GM23338 (cell line): ENCODE data around the gene ZDHHC3. TPM values are rescaled to one million over a fixed set of nuclear protein-coding genes. Genes with fewer than 3 reads are reported as not detected.

Experiments used
- ATAC-seq: fragments of 200-7000 bp; cut with Tn5 transposase; 3 replicates; pipeline ENCODE4 v1.9.1; 2020
- DNase-seq: peaks from one replicate; pipeline ENCODE4 v3.0.0-alpha.2; 2015; ENCODE audit warnings: low spot score
- H2AFZ ChIP-seq: fragments of 200-600 bp; sonication (generic); 2 replicates; pipeline ENCODE4 v1.8.0; 2016; ENCODE audit warnings: antibody characterized with exemption, mild to moderate bottlenecking, moderate library complexity
- H3F3A ChIP-seq: fragments of 200-600 bp; sonication (generic); replicated peaks from 2 replicates; pipeline ENCODE4 v1.8.0; 2017; ENCODE audit warnings: antibody characterized with exemption, mixed run types, low read depth
- H3K27ac ChIP-seq: fragments of 200-600 bp; sonication (generic); 2 replicates; pipeline ENCODE4 v1.6.1; 2016; ENCODE audit warnings: low read depth
- H3K27me3 ChIP-seq: fragments of 200-600 bp; sonication (generic); 2 replicates; pipeline ENCODE4 v1.8.0; 2016; ENCODE audit warnings: mild to moderate bottlenecking, mixed run types, moderate library complexity; ENCODE audit not compliant: insufficient read depth
- H3K36me3 ChIP-seq: fragments of 200-600 bp; sonication (generic); 2 replicates; pipeline ENCODE4 v1.8.0; 2016; ENCODE audit warnings: mild to moderate bottlenecking; ENCODE audit not compliant: insufficient read depth
- H3K4me1 ChIP-seq: fragments of 200-600 bp; sonication (generic); 2 replicates; pipeline ENCODE4 v1.8.0; 2016; ENCODE audit warnings: mild to moderate bottlenecking, moderate library complexity; ENCODE audit not compliant: insufficient read depth
- H3K4me2 ChIP-seq: fragments of 200-600 bp; sonication (generic); 2 replicates; pipeline ENCODE4 v1.7.1; 2017; ENCODE audit warnings: mixed run types
- H3K4me3 ChIP-seq: fragments of 200-600 bp; sonication (generic); 2 replicates; pipeline ENCODE4 v1.6.1; 2016; ENCODE audit warnings: mixed run types
- H3K79me2 ChIP-seq: fragments of 200-600 bp; sonication (generic); replicated peaks from 2 replicates; pipeline ENCODE4 v1.8.0; 2017; ENCODE audit warnings: mild to moderate bottlenecking; ENCODE audit not compliant: insufficient read depth
- H3K9me2 ChIP-seq: fragments of 200-600 bp; sonication (generic); 2 replicates; pipeline ENCODE4 v1.8.0; 2017; ENCODE audit not compliant: insufficient read depth
- H4K20me1 ChIP-seq: fragments of 200-600 bp; sonication (generic); replicated peaks from 2 replicates; pipeline ENCODE4 v1.8.0; 2017; ENCODE audit warnings: mild to moderate bottlenecking; ENCODE audit not compliant: insufficient read depth
- H3K27ac Mint-ChIP-seq: 2 replicates; pipeline ENCODE4 v1.8.0; 2020; ENCODE audit warnings: inconsistent platforms, mild to moderate bottlenecking, moderate library complexity, mixed read lengths
- H3K27me3 Mint-ChIP-seq: 3 replicates; pipeline ENCODE4 v1.8.0; 2022; ENCODE audit warnings: low read depth, mild to moderate bottlenecking, moderate library complexity, mixed read lengths, inconsistent platforms; ENCODE audit not compliant: insufficient read depth, poor library complexity
- H3K36me3 Mint-ChIP-seq: 3 replicates; pipeline ENCODE4 v1.8.0; 2021; ENCODE audit warnings: low read depth, mild to moderate bottlenecking, inconsistent platforms, moderate library complexity, mixed read lengths
- H3K4me1 Mint-ChIP-seq: 3 replicates; pipeline ENCODE4 v1.8.0; 2020; ENCODE audit warnings: mild to moderate bottlenecking, inconsistent platforms, mixed read lengths
- H3K4me3 Mint-ChIP-seq: 3 replicates; pipeline ENCODE4 v1.8.0; 2021; ENCODE audit warnings: moderate library complexity, mild to moderate bottlenecking, inconsistent platforms, mixed read lengths
- H3K9me3 Mint-ChIP-seq: 3 replicates; pipeline ENCODE4 v1.8.0; 2020; ENCODE audit warnings: moderate library complexity, mild to moderate bottlenecking, inconsistent platforms, mixed read lengths
- CREB1 ChIP-seq: fragments of 250-450 bp; sonication (Bioruptor Pico); IDR thresholded peaks from 2 replicates; pipeline ENCODE4 v1.5.0; 2020; ENCODE audit warnings: low read depth, mild to moderate bottlenecking, moderate library complexity
- EZH2 ChIP-seq: fragments of 200-600 bp; sonication (generic); IDR thresholded peaks from one replicate; pipeline ENCODE4 v1.8.0; 2017; ENCODE audit warnings: antibody characterized with exemption, mild to moderate bottlenecking, low read depth; ENCODE audit not compliant: unreplicated experiment
- EZH2phosphoT487 ChIP-seq: fragments of 200-600 bp; sonication (generic); IDR thresholded peaks from one replicate; pipeline ENCODE4 v1.8.1; 2018; ENCODE audit warnings: antibody characterized with exemption; ENCODE audit not compliant: unreplicated experiment
- STAT1 ChIP-seq: IDR thresholded peaks from one replicate; pipeline ENCODE4 v1.6.1; 2016; ENCODE audit warnings: antibody characterized with exemption; ENCODE audit not compliant: unreplicated experiment
- ZNF114 ChIP-seq: fragments of 250-450 bp; sonication (Bioruptor Pico); IDR thresholded peaks from 2 replicates; pipeline ENCODE4 v1.5.0; 2020; ENCODE audit warnings: mild to moderate bottlenecking, moderate library complexity
- ZNF331 ChIP-seq: fragments of 250-450 bp; sonication (Bioruptor Pico); IDR thresholded peaks from 2 replicates; pipeline ENCODE4 v1.5.0; 2020; ENCODE audit warnings: low read depth, mild to moderate bottlenecking, moderate library complexity
- polyA plus RNA-seq: library from polyadenylated mRNA; unstranded; fragments of >200 nt; fragmentation: Nextera tagmentation; extraction: Ambion mirVana; gene quantifications from 2 replicates; pipeline ENCODE4 v1.2.1, GENCODE V29; 2016
- total RNA-seq: library from RNA; depleted of rRNA; stranded (reverse); fragments of >200 nt; shearing (Covaris generic); gene quantifications from 2 replicates; pipeline ENCODE4 v1.2.3, GENCODE V29; 2014
- TF ChIP-seq, protein P1 (sequence below): IDR thresholded peaks from one replicate; pipeline ENCODE4 v1.6.1; 2018; ENCODE audit warnings: antibody characterized with exemption; ENCODE audit not compliant: unreplicated experiment
- TF ChIP-seq, protein P2 (sequence below): fragments of 250-450 bp; sonication (Bioruptor Pico); IDR thresholded peaks from 2 replicates; pipeline ENCODE4 v1.5.0; 2020; ENCODE audit warnings: mild to moderate bottlenecking, moderate library complexity
- TF ChIP-seq, protein P3 (sequence below), 2 experiments: fragments of 200-600 bp in 1 of 2; sonication (generic) in 1 of 2; conservative IDR thresholded peaks; 2 replicates each; pipeline versions ENCODE4 v1.5.1 to v1.6.1; 2016 to 2017; ENCODE audit warnings: antibody characterized with exemption in 2 of 2, low read depth in 2 of 2, mild to moderate bottlenecking in 2 of 2, moderate library complexity in 1 of 2

The ZDHHC3 gene
- total and polyA plus RNA-seq, 2 experiments from 2014 or later: 28.9 to 84.2 TPM

DNA sequence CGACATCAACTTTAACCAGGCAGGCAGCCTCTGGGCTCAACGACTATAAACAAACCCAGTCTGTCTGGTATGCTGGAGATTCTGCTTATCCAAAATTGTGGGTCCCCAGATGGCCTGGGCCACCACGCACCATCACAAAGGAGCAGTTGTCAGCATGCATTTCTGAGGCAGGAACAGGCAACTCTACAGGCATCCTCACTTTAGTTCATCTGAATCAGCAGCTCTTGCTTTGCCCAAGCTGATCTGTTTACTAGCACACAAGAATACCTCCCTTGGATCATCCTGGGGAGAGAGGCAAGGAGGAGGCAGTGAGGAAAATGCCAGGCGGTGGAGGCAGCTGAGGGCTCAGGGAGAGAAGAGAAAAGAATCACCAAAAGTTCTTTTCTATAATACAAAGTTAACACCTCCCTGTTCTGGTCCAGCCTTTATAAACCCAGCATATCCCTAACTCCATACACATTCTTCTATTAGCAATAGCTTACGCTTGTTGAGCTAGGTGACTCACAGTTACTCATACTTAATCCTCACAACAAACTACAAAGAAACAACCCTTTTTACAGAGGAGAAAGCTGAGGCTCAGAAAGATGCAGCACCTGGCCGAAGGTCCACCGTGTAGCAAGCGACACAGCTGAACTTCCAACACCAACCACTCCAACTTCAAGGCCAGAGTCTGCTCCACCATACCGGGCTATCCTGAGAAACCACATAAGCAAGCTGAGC lies 33.6 kb downstream of the ZDHHC3 start:
- H3K27me3 ChIP-seq: no peaks in the 10 kb centered on the region
- H3K4me3 ChIP-seq: no peak overlapping the region
- Mint-ChIP-seq H3K27ac (no peak overlapping the region), H3K27me3 (peaks cover 5% of the 10 kb centered on the region), H3K9me3 (no peaks in the 10 kb centered on the region), H3K36me3 (peaks cover 38% of the 10 kb centered on the region), H3K4me3 (no peak overlapping the region), H3K4me1 (no peaks in the 10 kb centered on the region)
- no peaks in the 10 kb centered on the region for H3K79me2 ChIP-seq
- H4K20me1 ChIP-seq: no peaks in the 10 kb centered on the region; the same call in 1 of the 2 replicates
- DNase-seq (no peak), ATAC-seq (no peak)
- TF ChIP-seq ZNF331 (CRISPR knock-in tag) (no peak), STAT1 (no peak), CREB1 (CRISPR knock-in tag) (no peak), EZH2phosphoT487 (no peak), EZH2 (no peak), ZNF114 (CRISPR knock-in tag) (no peak)
- TF ChIP-seq, protein P1, sequence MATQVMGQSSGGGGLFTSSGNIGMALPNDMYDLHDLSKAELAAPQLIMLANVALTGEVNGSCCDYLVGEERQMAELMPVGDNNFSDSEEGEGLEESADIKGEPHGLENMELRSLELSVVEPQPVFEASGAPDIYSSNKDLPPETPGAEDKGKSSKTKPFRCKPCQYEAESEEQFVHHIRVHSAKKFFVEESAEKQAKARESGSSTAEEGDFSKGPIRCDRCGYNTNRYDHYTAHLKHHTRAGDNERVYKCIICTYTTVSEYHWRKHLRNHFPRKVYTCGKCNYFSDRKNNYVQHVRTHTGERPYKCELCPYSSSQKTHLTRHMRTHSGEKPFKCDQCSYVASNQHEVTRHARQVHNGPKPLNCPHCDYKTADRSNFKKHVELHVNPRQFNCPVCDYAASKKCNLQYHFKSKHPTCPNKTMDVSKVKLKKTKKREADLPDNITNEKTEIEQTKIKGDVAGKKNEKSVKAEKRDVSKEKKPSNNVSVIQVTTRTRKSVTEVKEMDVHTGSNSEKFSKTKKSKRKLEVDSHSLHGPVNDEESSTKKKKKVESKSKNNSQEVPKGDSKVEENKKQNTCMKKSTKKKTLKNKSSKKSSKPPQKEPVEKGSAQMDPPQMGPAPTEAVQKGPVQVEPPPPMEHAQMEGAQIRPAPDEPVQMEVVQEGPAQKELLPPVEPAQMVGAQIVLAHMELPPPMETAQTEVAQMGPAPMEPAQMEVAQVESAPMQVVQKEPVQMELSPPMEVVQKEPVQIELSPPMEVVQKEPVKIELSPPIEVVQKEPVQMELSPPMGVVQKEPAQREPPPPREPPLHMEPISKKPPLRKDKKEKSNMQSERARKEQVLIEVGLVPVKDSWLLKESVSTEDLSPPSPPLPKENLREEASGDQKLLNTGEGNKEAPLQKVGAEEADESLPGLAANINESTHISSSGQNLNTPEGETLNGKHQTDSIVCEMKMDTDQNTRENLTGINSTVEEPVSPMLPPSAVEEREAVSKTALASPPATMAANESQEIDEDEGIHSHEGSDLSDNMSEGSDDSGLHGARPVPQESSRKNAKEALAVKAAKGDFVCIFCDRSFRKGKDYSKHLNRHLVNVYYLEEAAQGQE: no peak
- TF ChIP-seq, protein P2, sequence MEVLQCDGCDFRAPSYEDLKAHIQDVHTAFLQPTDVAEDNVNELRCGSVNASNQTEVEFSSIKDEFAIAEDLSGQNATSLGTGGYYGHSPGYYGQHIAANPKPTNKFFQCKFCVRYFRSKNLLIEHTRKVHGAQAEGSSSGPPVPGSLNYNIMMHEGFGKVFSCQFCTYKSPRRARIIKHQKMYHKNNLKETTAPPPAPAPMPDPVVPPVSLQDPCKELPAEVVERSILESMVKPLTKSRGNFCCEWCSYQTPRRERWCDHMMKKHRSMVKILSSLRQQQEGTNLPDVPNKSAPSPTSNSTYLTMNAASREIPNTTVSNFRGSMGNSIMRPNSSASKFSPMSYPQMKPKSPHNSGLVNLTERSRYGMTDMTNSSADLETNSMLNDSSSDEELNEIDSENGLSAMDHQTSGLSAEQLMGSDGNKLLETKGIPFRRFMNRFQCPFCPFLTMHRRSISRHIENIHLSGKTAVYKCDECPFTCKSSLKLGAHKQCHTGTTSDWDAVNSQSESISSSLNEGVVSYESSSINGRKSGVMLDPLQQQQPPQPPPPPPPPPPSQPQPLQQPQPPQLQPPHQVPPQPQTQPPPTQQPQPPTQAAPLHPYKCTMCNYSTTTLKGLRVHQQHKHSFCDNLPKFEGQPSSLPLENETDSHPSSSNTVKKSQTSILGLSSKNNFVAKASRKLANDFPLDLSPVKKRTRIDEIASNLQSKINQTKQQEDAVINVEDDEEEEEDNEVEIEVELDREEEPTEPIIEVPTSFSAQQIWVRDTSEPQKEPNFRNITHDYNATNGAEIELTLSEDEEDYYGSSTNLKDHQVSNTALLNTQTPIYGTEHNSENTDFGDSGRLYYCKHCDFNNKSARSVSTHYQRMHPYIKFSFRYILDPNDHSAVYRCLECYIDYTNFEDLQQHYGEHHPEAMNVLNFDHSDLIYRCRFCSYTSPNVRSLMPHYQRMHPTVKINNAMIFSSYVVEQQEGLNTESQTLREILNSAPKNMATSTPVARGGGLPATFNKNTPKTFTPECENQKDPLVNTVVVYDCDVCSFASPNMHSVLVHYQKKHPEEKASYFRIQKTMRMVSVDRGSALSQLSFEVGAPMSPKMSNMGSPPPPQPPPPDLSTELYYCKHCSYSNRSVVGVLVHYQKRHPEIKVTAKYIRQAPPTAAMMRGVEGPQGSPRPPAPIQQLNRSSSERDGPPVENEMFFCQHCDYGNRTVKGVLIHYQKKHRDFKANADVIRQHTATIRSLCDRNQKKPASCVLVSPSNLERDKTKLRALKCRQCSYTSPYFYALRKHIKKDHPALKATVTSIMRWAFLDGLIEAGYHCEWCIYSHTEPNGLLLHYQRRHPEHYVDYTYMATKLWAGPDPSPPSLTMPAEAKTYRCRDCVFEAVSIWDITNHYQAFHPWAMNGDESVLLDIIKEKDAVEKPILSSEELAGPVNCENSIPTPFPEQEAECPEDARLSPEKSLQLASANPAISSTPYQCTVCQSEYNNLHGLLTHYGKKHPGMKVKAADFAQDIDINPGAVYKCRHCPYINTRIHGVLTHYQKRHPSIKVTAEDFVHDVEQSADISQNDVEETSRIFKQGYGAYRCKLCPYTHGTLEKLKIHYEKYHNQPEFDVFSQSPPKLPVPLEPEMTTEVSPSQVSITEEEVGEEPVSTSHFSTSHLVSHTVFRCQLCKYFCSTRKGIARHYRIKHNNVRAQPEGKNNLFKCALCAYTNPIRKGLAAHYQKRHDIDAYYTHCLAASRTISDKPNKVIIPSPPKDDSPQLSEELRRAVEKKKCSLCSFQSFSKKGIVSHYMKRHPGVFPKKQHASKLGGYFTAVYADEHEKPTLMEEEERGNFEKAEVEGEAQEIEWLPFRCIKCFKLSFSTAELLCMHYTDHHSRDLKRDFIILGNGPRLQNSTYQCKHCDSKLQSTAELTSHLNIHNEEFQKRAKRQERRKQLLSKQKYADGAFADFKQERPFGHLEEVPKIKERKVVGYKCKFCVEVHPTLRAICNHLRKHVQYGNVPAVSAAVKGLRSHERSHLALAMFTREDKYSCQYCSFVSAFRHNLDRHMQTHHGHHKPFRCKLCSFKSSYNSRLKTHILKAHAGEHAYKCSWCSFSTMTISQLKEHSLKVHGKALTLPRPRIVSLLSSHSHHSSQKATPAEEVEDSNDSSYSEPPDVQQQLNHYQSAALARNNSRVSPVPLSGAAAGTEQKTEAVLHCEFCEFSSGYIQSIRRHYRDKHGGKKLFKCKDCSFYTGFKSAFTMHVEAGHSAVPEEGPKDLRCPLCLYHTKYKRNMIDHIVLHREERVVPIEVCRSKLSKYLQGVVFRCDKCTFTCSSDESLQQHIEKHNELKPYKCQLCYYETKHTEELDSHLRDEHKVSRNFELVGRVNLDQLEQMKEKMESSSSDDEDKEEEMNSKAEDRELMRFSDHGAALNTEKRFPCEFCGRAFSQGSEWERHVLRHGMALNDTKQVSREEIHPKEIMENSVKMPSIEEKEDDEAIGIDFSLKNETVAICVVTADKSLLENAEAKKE (CRISPR knock-in tag): no peak
- TF ChIP-seq, protein P3, sequence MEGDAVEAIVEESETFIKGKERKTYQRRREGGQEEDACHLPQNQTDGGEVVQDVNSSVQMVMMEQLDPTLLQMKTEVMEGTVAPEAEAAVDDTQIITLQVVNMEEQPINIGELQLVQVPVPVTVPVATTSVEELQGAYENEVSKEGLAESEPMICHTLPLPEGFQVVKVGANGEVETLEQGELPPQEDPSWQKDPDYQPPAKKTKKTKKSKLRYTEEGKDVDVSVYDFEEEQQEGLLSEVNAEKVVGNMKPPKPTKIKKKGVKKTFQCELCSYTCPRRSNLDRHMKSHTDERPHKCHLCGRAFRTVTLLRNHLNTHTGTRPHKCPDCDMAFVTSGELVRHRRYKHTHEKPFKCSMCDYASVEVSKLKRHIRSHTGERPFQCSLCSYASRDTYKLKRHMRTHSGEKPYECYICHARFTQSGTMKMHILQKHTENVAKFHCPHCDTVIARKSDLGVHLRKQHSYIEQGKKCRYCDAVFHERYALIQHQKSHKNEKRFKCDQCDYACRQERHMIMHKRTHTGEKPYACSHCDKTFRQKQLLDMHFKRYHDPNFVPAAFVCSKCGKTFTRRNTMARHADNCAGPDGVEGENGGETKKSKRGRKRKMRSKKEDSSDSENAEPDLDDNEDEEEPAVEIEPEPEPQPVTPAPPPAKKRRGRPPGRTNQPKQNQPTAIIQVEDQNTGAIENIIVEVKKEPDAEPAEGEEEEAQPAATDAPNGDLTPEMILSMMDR (conservative IDR thresholded peaks at IDR 0.05; ENCODE audit: low read depth in 2 of 2): no peak
- no peaks in the 10 kb centered on the region for H3K4me1 ChIP-seq
- no peak overlapping the region for H2AFZ ChIP-seq
- no peak overlapping the region for H3K4me2 ChIP-seq
- no peaks in the 10 kb centered on the region for H3K9me2 ChIP-seq
- peaks cover 4% of the 10 kb centered on the region; the same call in 1 of the 2 replicates for H3K36me3 ChIP-seq
- no peaks in the 10 kb centered on the region for H3F3A ChIP-seq
- H3K27ac ChIP-seq: no peak overlapping the region
